Measurements from ENCODE around the gene MYADML2.

Gene MYADML2

DNA sequence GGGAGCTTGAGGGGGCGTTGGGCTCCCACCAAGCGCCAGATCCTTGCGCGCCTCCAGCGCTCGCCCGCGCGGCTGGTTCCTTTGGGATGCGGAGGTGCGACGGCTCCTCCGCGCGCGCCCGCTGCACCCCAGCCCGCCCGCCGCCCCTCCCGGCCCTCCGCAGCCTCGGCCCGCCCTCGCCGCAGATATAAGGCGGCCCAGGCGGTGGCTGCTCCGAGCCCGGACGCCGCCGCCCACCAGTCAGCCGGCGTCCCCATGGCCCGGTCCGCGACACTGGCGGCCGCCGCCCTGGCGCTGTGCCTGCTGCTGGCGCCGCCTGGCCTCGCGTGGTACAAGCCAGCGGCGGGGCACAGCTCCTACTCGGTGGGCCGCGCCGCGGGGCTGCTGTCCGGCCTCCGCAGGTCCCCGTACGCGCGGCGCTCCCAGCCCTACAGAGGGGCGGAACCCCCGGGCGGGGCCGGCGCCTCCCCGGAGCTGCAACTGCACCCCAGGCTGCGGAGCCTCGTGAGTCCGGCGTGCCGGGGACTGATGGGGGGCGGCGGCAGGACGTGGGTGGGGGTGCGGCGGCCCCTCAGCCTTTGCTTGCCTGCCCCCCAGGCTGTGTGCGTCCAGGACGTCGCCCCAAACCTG, 44.9 kb downstream of the MYADML2 start, which contains the start of gene NPB:
NPB (plus strand) TSS at position 216 of the 630 bp plus-strand sequence; CDS start at position 256, 40 bp downstream.
- DNase-seq = peak in 4 of 10 donors; percentile 34 to 88 (median 68)
- intact Hi-C loops (cut with DNase I) = no loop called here

GRCh38 chr17:81901167-81902022, 45.6 kb downstream of the MYADML2 start:
- intact Hi-C loops (cut with DNase I) = no loop called here
- DNase-seq = peak in 2 of 10 donors; percentile 47 to 63

- intact Hi-C loops (cut with DNase I) = no loop called here
- DNase-seq = no peak
Observed at GRCh38 chr17:81900181-81900820, 46.7 kb downstream of the MYADML2 start.

DNA sequence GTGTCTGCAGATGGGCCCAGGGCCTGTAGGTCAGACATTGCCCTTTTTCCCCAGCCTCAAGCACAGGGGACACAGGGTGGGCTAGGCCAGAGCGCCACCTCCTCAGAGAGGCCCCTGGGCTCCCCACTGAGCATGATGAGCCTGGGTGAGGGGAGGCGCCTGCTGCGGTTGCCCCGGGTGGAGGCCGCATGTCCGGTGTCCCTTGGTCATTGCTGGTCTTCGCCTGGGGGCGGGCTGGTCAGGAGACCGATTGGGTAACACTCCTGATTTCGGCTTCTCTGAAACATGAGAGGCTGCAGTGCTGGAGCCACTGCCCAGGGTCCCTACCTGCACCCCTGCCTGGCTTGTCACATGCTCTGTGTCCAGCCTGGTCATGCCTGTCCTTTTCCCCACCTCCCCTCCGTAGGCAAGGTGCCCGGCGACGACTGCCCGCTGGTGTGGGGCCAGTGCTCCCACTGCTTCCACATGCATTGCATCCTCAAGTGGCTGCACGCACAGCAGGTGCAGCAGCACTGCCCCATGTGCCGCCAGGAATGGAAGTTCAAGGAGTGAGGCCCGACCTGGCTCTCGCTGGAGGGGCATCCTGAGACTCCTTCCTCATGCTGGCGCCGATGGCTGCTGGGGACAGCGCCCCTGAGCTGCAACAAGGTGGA, 47.4 kb downstream of the MYADML2 start:
- intact Hi-C loops (cut with DNase I) = no loop called here
- no peak for DNase-seq

- DNase-seq = no peak
- intact Hi-C loops (cut with DNase I) = no loop called here
Observed at GRCh38 chr17:81898885-81899284, 48.1 kb downstream of the MYADML2 start.

GRCh38 chr17:81898029-81898866, 48.8 kb downstream of the MYADML2 start:
- intact Hi-C loops (cut with DNase I) = no loop called here
- DNase-seq = peak in 3 of 10 donors; percentile 63 to 90 (median 85)

DNA sequence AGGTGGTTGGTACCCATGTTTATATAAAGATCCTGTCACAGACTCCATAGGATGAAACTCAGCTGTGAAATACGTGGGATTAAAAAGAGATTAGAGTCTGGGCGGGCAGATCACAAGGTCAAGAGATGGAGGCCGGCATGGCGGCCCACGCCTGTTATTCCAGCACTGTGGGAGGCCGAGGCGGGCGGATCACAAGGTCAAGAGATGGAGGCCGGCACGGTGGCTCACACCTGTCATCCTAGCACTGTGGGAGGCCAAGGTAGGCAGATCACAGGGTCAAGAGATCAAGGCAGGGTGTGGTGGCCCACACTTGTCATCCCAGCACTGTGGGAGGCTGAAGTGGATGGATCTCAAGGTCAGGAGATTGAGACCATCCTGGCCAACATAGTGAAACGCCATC, 51.6 kb downstream of the MYADML2 start:
- intact Hi-C loops (cut with DNase I) = no loop called here
- no peak for DNase-seq

DNA sequence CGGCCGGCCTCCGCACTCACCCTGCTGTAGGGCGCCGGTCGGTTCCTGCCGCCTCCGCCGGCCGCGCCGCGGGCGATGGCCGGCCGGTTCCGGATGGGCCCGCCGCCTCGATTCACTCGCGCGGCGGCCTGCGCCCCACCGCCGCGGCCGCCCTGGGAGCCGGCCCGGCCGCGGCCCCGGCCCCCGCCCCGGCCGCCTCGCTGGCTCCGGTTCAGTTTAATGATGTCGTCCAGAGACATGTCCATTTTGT, 55.8 kb downstream of the MYADML2 start:
- DNase-seq = no peak
- intact Hi-C loops (cut with DNase I) = no loop called here

DNA sequence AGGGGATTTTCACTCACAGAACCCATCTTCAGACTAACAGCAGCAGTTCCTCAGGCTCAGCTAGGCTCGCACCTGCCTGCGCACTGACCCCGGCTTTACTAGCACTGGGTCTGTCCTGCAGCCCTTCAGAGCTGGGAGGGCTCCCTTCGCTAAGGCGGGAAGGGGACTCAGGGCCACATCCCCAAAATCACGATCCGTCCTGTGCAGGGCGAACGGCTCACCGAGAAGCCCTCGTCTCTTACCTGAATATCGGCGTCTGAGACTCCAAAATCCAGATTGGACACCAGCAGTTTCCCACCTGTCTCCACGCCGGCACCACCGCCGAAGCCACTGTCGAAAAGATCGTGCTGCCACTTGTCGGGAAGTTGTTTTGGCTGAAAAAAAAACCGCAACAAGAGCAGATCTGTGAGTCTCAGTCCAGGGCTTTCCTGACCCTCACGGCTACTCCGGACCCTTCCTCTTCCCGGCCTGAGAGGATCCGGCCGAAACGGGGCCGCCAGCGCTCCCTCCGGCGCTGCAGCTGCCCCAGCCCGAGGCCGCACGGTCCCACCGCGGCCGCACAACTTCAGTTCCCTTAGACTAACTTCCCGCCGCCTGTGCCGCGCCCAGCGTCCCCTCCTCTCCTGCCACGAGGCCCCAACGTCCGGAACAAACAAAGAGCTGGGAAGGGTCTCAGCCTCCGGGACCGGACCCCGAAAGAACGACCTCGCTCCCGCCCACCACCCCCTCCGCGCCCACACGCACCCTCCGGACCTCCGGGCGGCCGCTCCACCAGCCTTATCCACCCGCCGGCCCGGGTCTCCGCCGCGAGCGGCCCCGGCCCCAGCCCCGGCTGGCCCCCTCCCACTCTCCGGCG, 56.4 kb downstream of the MYADML2 start:
- peak in 1 of 10 donors; percentile 80 for DNase-seq
- intact Hi-C loops (cut with DNase I) = no loop called here

All from posterior cingulate gyrus (tissue), 11 donors.